Omental fat pad (tissue), 4 donors: Measurements from ENCODE around the gene SLC25A4. TPM values are rescaled to one million over a fixed set of nuclear protein-coding genes. Genes with fewer than 3 reads are reported as not detected.

ENCODE experiments used
- ATAC-seq: fragments of 150-250 bp; one replicate; pipeline ENCODE4 v1.9.1; 2016; ENCODE audit warnings: mild to moderate bottlenecking, moderate library complexity; ENCODE audit not compliant: low FRiP score
- DNase-seq: peaks from one replicate; pipeline ENCODE4 v3.0.0-alpha.2; 2019; ENCODE audit warnings: low spot score
- CTCF ChIP-seq, 3 donors: fragments of 450-650 bp; IDR thresholded peaks; one replicate each; pipeline ENCODE4 v1.5.1; 2016 to 2017; ENCODE audit warnings: antibody characterized with exemption in 3 of 3, mild to moderate bottlenecking in 3 of 3, moderate library complexity in 2 of 3
- total RNA-seq, 4 donors: library from RNA; depleted of rRNA; stranded (reverse); fragments of >200 nt; gene quantifications; one replicate each; pipeline ENCODE4 v1.1.0, GENCODE V29; 2016

SLC25A4 gene
- 10 to 100 TPM; 14.4 to 25.9 (median 20.2) TPM for total RNA-seq

- peak; percentile 97 for ATAC-seq
- TF ChIP-seq CTCF (IDR thresholded peaks at IDR 0.05) = peak in 1 of 3 donors; percentile 29
- peak; percentile 62 for DNase-seq
These were observed at the start of gene SLC25A4 for GRCh38 chr4:185142912-185143600. TSS of gene SLC25A4 (plus strand) at chr4:185143266. CDS start at chr4:185143373, 107 bp downstream.

DNA sequence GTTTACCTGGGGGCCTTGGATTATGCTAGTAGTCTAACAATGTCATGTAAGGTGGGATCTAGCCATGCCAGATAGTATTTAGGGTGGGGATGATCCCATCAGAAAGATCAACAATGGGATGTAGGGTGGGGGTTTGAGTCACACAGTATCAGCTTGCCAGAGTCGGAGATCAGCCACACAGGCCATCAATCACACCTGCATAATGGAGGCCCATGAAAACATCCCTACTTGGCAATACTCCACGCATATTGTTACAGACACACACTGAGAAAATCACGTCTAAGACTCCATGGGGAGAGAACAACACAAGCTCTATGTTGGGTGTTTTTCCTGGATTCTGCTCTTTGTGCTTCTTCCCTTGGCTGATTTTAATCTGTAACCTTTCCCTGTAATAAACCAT lies 49.5 kb upstream of the SLC25A4 start:
- ATAC-seq (no peak), DNase-seq (no peak)
- no peak for TF ChIP-seq CTCF (IDR thresholded peaks at IDR 0.05)

DNA sequence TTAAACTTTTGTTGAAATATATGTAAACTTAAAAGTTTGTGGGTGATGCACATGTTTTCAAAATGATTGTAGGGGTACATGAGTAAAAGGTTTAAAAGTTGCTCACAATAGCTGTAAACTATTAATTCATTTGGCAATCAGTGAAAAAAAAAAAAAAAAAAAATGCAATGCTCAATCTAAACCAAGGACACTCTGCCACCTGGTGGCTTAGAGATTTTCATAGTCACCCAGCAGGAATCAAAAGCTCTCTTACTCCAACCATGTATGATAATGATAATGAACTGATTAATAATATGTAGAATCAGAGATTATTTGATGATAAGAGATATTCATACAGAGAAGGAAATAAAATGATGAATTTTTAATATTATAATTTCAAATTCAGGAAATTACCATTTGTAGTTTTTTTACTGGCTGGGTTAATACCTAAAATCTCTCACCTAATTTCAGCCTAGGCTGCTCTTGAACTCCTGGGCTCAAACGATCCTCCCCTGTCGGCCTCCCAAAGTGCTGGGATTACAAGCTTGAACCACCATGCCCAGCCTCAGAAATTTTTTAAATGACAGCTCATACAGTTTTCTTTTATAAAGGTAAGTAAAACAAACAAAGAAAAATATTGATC lies 46.9 kb upstream of the SLC25A4 start:
- no peak for TF ChIP-seq CTCF (IDR thresholded peaks at IDR 0.05)
- ATAC-seq (no peak), DNase-seq (no peak)

- DNase-seq = no peak
- no peak for TF ChIP-seq CTCF (IDR thresholded peaks at IDR 0.05)
- no peak for ATAC-seq
These were observed 44.6 kb upstream of the SLC25A4 start for GRCh38 chr4:185098474-185098873.

GRCh38 chr4:185099024-185099682 lies 43.9 kb upstream of the SLC25A4 start:
- TF ChIP-seq CTCF (IDR thresholded peaks at IDR 0.05) = no peak
- ATAC-seq = no peak
- DNase-seq = no peak

DNA sequence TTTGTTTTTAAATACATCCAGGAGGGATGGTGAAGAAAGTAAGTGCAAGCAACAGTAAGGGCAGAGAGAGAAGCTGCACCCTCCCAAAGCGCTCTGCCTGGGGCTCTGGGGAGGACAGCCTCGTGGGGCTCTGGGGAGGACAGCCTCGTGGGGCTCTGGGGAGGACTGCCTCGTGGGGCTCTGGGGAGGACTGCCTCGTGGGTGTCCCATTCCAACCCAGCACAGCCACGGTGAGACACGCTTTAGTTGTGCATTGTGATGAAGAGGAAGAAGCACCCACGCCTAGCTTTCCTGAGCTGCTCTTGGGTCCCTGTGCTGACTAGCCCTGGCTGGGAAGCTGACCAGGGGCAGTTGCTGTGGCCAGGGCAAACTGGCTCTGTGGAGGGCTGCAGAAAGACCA lies 43.1 kb upstream of the SLC25A4 start:
- DNase-seq (no peak), ATAC-seq (no peak)
- TF ChIP-seq CTCF (IDR thresholded peaks at IDR 0.05) = no peak
